ENCODE data around the gene UBR4. TPM values are rescaled to one million over a fixed set of nuclear protein-coding genes. Genes with fewer than 3 reads are reported as not detected.

UBR4 gene
- total and polyA plus RNA-seq, 9 donors, result 59.2 to 94.1 (median 73.7) TPM

DNA sequence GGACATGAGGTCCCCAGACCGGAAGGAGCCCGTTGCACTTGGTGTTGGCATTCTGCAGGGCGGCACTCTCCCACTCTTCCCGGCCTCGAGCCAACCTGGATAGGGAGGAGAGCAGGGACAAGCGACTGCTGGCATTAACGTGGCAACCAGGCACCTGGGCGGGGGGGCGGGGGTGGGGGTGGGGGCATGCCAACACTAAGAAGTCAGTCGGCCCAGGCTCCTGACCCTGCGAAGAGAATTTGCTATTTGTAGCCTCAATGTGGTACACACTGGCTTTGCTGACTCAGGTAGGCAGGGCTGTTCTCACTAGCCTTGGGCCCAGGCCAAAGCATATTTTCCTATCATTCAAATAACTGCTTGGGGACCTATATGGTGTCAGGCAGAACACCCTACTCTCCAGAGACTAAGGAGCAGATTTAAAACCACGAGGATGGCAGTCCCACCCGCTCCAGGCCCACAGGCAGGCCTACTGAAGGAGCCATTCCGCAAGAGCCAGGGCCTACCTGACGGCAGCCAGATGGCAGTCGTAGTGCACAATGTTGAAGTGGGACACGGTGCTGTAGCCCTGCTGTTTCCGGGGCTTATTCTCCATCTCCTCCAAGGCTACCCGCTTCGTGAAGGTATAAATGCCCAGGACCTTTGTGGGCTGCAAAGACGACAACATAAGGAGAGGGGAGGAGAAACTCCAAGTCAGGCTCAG is 123.7 kb downstream of the UBR4 start:
- Histone ChIP-seq H3K36me3 (ENCODE audit: control insufficient read depth, insufficient read depth, low read length) (peaks cover 84% of the 10 kb centered on the region), H3K4me3 (ENCODE audit: low read length) (no peak overlapping the region), H3K27ac (ENCODE audit: low read length) (no peak overlapping the region), H3K4me1 (ENCODE audit: control insufficient read depth, insufficient read depth, low read length) (peaks cover 30% of the 10 kb centered on the region), H3K27me3 (ENCODE audit: control insufficient read depth, insufficient read depth, low read length) (no peaks in the 10 kb centered on the region), H3K9me3 (replicated peaks; ENCODE audit: control insufficient read depth, low read depth, low read length) (no peaks in the 10 kb centered on the region)
- 88% methylated on average over 9 of the region's 21 CpGs for WGBS (ENCODE audit: insufficient coverage)
- DNase-seq, result no peak

DNA sequence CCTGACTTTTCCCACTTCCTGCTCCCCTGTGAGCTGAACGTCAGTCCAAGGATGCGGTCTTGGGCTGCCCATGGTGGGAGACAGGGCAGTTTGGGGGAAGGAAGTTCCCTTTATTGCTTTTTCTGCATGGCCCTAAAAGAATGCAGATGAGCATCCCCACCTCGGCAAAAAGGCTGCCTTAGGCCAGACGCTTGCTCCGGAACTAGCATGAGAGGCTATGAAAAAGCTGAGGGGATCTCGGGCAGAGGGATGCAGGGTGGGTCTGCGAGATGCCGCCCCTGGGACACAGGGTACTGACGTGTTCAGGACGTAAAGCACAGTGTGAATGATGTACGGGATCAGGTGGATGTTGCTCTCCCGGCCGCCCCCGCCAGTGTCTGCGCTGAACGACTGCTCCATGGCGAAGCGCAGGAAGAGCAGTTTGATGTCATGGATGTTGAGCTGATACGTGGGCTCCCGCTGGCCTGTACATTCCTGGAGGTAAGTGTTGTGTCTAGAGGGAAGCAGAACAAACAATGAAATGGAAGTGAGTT is 125.8 kb downstream of the UBR4 start:
- Histone ChIP-seq H3K9me3 (replicated peaks; ENCODE audit: control insufficient read depth, low read depth, low read length) (no peaks in the 10 kb centered on the region), H3K27ac (ENCODE audit: low read length) (no peak overlapping the region), H3K27me3 (ENCODE audit: control insufficient read depth, insufficient read depth, low read length) (no peaks in the 10 kb centered on the region), H3K4me3 (ENCODE audit: low read length) (no peak overlapping the region), H3K36me3 (ENCODE audit: control insufficient read depth, insufficient read depth, low read length) (peaks cover 96% of the 10 kb centered on the region), H3K4me1 (ENCODE audit: control insufficient read depth, insufficient read depth, low read length) (peaks cover 13% of the 10 kb centered on the region)
- 89% methylated on average over 20 of the region's 20 CpGs for WGBS (ENCODE audit: insufficient coverage)
- no peak for DNase-seq

GRCh38 chr1:19083081-19083480 is 127.0 kb downstream of the UBR4 start:
- WGBS (ENCODE audit: insufficient coverage), result 86% methylated on average over 6 of the region's 7 CpGs
- Histone ChIP-seq H3K4me1 (ENCODE audit: control insufficient read depth, insufficient read depth, low read length) (peaks cover 4% of the 10 kb centered on the region), H3K36me3 (ENCODE audit: control insufficient read depth, insufficient read depth, low read length) (peaks cover 97% of the 10 kb centered on the region), H3K27ac (ENCODE audit: low read length) (no peak overlapping the region), H3K27me3 (ENCODE audit: control insufficient read depth, insufficient read depth, low read length) (no peaks in the 10 kb centered on the region), H3K9me3 (replicated peaks; ENCODE audit: control insufficient read depth, low read depth, low read length) (no peaks in the 10 kb centered on the region), H3K4me3 (ENCODE audit: low read length) (no peak overlapping the region)
- DNase-seq, result no peak

DNA sequence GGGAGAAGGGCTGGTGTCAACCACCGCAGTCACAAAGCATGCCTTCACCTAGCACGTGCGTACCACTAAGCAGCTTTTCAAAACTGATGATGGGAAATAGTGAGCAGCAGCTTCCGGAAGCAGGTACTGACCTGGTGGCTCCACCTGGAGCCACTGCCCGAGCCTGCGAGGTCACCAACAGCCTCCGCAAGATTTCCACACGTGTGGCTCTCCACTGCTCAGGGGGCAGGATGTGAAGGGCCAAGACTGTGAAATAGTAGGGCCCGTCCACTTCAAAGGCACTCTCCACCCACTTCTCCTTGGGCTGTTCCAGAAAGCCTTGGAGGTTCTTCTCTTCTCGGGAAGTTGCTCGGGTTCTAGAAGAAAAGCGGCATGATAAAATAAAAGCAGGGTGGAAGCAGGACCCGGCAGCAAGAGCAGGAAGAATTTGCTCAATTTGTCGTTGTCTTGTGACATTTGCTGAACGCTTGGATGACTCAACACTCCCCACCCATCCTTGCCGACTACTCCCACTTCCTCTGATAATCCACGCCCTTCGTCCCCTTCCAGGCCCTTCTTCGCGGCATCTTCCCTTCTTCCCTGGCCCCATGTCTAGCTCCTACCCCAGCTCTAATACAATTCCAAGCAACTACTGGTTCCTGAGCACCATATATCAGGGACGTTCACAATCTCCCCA is 128.7 kb downstream of the UBR4 start:
- no peak overlapping the region for H3K4me3 ChIP-seq (ENCODE audit: low read length)
- H3K27me3 ChIP-seq (ENCODE audit: control insufficient read depth, insufficient read depth, low read length), result no peaks in the 10 kb centered on the region
- H3K4me1 ChIP-seq (ENCODE audit: control insufficient read depth, insufficient read depth, low read length), result no peaks in the 10 kb centered on the region
- peak; percentile 26 for DNase-seq
- no peaks in the 10 kb centered on the region for H3K9me3 ChIP-seq (replicated peaks; ENCODE audit: control insufficient read depth, low read depth, low read length)
- H3K27ac ChIP-seq (ENCODE audit: low read length), result no peak overlapping the region
- WGBS (ENCODE audit: insufficient coverage), result 80% methylated on average over 13 of the region's 21 CpGs
- peaks cover 96% of the 10 kb centered on the region for H3K36me3 ChIP-seq (ENCODE audit: control insufficient read depth, insufficient read depth, low read length)

- DNase-seq, result no peak
- H3K4me3 ChIP-seq (ENCODE audit: low read length), result no peak overlapping the region
- H3K36me3 ChIP-seq (ENCODE audit: control insufficient read depth, insufficient read depth, low read length), result peaks cover 98% of the 10 kb centered on the region
- no peaks in the 10 kb centered on the region for H3K4me1 ChIP-seq (ENCODE audit: control insufficient read depth, insufficient read depth, low read length)
- H3K27ac ChIP-seq (ENCODE audit: low read length), result no peak overlapping the region
- H3K27me3 ChIP-seq (ENCODE audit: control insufficient read depth, insufficient read depth, low read length), result no peaks in the 10 kb centered on the region
- no peaks in the 10 kb centered on the region for H3K9me3 ChIP-seq (replicated peaks; ENCODE audit: control insufficient read depth, low read depth, low read length)
- WGBS (ENCODE audit: insufficient coverage), result no CpG with 5 or more reads among the region's 3 CpGs
Observed at GRCh38 chr1:19080721-19081120, 129.3 kb downstream of the UBR4 start.

DNA sequence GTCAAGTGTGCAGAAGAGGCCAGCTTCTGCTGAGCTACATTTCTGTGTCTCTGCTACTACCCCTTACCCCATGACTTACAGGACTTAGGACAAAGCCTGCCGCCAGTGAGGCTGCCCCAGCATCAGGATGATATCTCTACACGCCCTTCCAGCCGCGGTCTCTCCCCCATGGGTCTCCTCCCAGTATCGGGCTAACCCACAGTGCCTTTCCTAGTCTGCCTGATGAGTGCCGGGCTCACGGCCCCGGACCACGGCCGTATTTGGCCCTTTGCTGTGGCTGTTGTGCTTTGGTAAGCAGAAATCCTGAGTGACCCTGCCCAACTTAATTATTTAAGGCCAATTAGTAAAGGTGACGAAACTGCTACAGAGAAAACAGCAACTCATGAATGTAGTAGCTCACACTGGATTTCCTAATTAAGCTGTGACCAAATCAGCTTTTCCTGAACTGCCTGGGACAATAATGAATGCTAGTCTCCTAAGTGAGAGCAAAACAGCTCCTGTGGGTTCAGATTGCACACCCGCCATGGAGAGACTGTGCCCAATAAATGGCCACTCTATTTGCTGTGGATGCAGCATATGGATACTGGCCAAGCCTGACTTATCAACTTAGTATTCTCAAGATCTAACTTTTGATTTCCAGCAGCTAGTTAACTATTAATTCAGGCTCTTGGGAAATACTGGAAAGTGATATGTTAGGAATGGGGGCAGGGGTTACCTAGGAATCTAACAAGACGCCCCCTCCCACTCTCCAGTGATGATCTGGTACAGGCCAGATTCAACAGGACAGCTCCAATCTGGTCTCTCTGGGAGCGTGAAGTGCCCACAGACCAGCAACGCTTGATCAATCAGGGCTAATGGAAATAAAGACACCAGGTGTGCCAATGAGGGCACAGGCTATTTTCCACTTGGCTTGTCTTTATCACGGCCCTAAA is 130.3 kb downstream of the UBR4 start:
- H3K27ac ChIP-seq (ENCODE audit: low read length), result no peak overlapping the region
- peaks cover 3% of the 10 kb centered on the region for H3K4me1 ChIP-seq (ENCODE audit: control insufficient read depth, insufficient read depth, low read length)
- no peaks in the 10 kb centered on the region for H3K9me3 ChIP-seq (replicated peaks; ENCODE audit: control insufficient read depth, low read depth, low read length)
- no peak overlapping the region for H3K4me3 ChIP-seq (ENCODE audit: low read length)
- 90% methylated on average over 14 of the region's 16 CpGs for WGBS (ENCODE audit: insufficient coverage)
- no peak for DNase-seq
- peaks cover 98% of the 10 kb centered on the region for H3K36me3 ChIP-seq (ENCODE audit: control insufficient read depth, insufficient read depth, low read length)
- H3K27me3 ChIP-seq (ENCODE audit: control insufficient read depth, insufficient read depth, low read length), result no peaks in the 10 kb centered on the region

DNA sequence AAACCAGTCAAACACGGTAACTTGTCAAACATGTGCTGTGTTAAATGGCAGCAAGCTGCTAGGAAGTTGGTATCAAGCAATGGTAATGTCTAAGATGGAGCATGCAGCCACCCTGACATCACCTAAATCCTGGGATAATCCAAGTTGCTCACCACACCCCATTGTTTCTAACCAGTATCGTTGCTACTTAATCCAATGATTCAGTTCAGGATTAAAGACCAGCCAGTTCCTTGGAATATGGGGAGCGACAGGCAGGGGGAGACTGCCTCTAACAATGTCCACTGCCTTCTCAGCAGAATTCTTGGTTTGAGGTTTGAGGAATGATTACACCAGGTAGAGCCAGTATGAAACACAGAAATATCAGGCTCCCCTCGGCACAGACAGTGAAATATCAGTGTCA is 131.5 kb downstream of the UBR4 start:
- Histone ChIP-seq H3K4me3 (ENCODE audit: low read length) (no peak overlapping the region), H3K27me3 (ENCODE audit: control insufficient read depth, insufficient read depth, low read length) (no peaks in the 10 kb centered on the region), H3K36me3 (ENCODE audit: control insufficient read depth, insufficient read depth, low read length) (peaks cover 97% of the 10 kb centered on the region), H3K27ac (ENCODE audit: low read length) (no peak overlapping the region), H3K4me1 (ENCODE audit: control insufficient read depth, insufficient read depth, low read length) (peaks cover 3% of the 10 kb centered on the region), H3K9me3 (replicated peaks; ENCODE audit: control insufficient read depth, low read depth, low read length) (no peaks in the 10 kb centered on the region)
- DNase-seq, result no peak
- WGBS (ENCODE audit: insufficient coverage), result 55% methylated on average over 2 of the region's 4 CpGs

GRCh38 chr1:19076841-19077616 is 133.0 kb downstream of the UBR4 start:
- Histone ChIP-seq H3K9me3 (replicated peaks; ENCODE audit: control insufficient read depth, low read depth, low read length) (no peaks in the 10 kb centered on the region), H3K4me3 (ENCODE audit: low read length) (no peak overlapping the region), H3K4me1 (ENCODE audit: control insufficient read depth, insufficient read depth, low read length) (peaks cover 3% of the 10 kb centered on the region), H3K27ac (ENCODE audit: low read length) (no peak overlapping the region), H3K36me3 (ENCODE audit: control insufficient read depth, insufficient read depth, low read length) (peaks cover 95% of the 10 kb centered on the region), H3K27me3 (ENCODE audit: control insufficient read depth, insufficient read depth, low read length) (no peaks in the 10 kb centered on the region)
- WGBS (ENCODE audit: insufficient coverage), result 91% methylated on average over 18 of the region's 20 CpGs
- DNase-seq, result no peak

GRCh38 chr1:19074902-19075721 is 135.0 kb downstream of the UBR4 start:
- DNase-seq, result no peak
- Histone ChIP-seq H3K9me3 (replicated peaks; ENCODE audit: control insufficient read depth, low read depth, low read length) (no peaks in the 10 kb centered on the region), H3K4me3 (ENCODE audit: low read length) (no peak overlapping the region), H3K27me3 (ENCODE audit: control insufficient read depth, insufficient read depth, low read length) (peaks cover under 1% of the 10 kb centered on the region), H3K4me1 (ENCODE audit: control insufficient read depth, insufficient read depth, low read length) (peaks cover 5% of the 10 kb centered on the region), H3K36me3 (ENCODE audit: control insufficient read depth, insufficient read depth, low read length) (peaks cover 76% of the 10 kb centered on the region), H3K27ac (ENCODE audit: low read length) (no peak overlapping the region)
- WGBS (ENCODE audit: insufficient coverage), result 70% methylated on average over 21 of the region's 21 CpGs

All from muscle of leg (tissue), 11 donors.